NCI-H2196 (cell line): ENCODE measurements around the gene SEMA3A.

Experiments
- DNase-seq: peaks from one replicate; lab custom pipeline; 2025; ENCODE audit not compliant: unreplicated experiment; lab: John Stamatoyannopoulos, UW

The SEMA3A gene

GRCh38 chr7:84113286-84113685 is 81.3 kb downstream of the SEMA3A start:
- DNase-seq: no peak

DNA sequence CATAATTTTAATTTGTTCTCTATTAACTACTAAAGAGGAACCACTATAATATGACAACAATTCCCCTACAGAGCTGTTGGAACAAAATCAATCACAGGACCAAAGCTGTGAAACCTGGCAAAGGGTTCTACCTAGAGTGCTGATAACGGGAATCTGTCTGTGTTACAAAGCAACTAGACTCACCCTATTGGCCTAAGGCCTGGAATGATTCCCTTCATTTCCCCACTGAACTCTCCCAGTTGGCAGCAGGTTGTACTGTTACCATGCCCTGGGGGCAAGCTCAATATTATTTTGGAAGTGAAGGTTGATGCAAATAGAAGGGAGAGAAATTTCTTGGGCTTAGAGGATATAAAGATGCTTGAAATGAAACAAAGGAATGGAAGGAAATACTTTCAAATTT is 81.8 kb downstream of the SEMA3A start:
- no peak for DNase-seq

GRCh38 chr7:84111842-84112241 is 82.7 kb downstream of the SEMA3A start:
- DNase-seq: no peak

GRCh38 chr7:84110400-84110799 is 84.2 kb downstream of the SEMA3A start:
- no peak for DNase-seq

DNA sequence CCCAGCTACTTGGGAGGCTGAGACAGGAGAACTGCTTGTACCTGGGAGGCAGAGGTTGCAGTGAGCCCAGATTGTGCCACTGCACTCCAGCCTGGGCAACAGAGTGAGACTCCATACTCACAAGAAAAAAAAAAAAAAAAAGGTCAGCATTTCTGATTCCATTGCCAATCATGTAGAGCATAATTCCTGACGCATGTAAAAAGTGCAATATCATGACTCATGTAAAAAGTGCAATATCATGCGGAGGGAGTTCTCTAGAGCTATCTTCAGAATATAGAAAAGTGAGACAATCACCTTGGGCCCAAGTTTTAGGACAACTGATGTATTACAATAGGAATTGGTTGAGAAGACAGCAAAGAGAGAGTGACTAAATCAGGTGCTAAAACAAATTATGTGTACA is 85.8 kb downstream of the SEMA3A start:
- DNase-seq: no peak

DNA sequence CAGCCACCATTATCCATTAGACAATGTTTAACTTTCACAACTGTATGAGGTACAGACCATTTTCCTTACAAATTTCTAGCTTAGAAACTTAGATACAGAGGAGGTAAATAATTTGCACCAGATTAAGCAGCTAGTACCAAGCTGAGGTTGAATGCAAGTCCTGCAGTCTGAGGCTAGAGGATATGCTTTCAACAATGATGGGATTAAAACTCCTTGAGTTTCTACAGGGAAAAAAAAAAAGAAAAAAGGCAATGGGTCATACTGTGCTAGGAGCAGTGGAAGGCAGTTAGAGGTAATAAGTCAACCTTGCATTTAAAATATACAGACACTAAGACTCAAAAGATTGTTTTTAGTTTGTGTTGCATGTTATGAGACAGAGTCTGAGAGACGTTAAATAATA is 86.5 kb downstream of the SEMA3A start:
- no peak for DNase-seq

DNA sequence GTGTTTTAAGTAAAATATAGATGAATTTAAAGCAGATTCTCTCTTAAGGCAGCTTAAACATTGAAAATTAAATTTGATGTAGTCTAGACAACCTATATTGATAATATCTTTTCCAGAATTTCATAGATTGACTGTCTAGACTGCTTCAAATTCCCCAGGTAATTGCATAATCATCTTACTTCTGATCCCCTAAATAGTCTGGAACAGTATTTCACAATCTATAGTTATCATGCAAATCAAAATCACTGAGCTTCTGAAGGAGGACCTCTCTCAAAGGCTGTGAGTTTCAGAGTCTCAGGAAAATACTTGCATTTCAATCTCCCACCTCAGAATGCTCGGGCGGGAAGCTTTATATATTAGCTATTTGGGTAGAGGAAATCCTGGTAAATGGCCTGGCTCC is 87.3 kb downstream of the SEMA3A start:
- DNase-seq: no peak

- no peak for DNase-seq
Observed at GRCh38 chr7:84106291-84106690, 88.3 kb downstream of the SEMA3A start.

- DNase-seq: no peak
Observed at GRCh38 chr7:84105586-84105985, 89.0 kb downstream of the SEMA3A start.

DNA sequence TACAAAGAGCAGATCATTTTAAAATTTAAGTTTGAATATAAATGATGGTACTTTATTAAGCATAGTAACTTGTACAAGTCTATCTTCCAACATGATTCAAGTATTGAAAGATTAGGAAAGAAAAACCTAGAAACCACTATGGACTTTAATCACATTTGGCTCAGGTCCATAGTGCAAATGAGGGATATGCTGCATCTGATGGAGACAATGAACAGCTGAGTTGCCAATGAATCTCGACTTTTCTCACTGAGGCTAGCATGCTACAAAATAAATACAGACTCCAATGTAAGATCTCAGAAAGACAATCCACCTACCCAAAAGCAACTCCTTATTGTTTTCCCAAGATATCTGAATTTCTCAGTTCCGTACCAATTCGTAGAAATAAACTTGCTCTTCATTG is 89.8 kb downstream of the SEMA3A start:
- no peak for DNase-seq

- DNase-seq: no peak
Observed at GRCh38 chr7:84102213-84102612, 92.4 kb downstream of the SEMA3A start.

DNA sequence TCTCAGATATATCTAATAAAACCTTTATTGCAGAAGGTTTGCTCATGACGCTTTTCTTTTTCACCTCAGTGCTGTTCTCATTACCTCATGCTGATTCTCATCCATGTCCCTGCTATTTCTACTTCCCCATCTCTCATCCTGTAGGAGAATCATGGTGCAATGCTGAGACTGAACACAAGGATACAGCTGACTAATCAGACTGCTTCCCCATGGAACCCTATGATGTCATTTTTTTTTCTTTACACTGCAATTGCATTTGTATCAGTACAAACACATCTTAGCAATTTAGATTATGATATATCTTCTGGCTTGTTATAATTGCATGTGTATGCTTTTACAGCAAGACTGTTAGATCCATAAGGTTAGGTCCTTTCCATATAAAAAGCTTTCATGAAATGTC is 93.7 kb downstream of the SEMA3A start:
- DNase-seq: no peak

- no peak for DNase-seq
Observed at GRCh38 chr7:84095971-84096370, 98.6 kb downstream of the SEMA3A start.

GRCh38 chr7:84092207-84092606 is 102.4 kb downstream of the SEMA3A start:
- DNase-seq: no peak

DNA sequence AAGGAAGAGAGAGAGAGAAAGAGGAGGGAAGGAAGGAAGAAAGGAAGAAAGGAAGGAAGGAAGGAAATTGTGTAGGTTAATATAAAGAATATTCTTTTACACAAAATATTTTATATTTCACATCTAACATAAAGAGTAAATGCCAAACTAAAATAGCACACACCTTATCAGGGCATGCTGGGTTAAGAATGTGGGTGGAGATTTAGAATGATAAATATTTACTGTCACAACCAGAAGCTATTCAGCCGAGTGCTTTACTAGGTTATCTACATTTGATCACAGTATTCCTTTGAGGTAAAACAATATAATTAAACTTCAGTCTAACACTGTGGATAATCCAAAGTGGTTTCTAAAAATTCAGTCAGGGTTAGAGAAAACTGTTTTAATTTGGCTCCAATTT is 103.3 kb downstream of the SEMA3A start:
- no peak for DNase-seq

GRCh38 chr7:84088802-84089201 is 105.8 kb downstream of the SEMA3A start:
- DNase-seq: no peak

GRCh38 chr7:84085998-84086397 is 108.6 kb downstream of the SEMA3A start:
- DNase-seq: no peak

GRCh38 chr7:84085147-84085546 is 109.4 kb downstream of the SEMA3A start:
- DNase-seq: no peak

GRCh38 chr7:84083846-84084245 is 110.7 kb downstream of the SEMA3A start:
- DNase-seq: no peak

DNA sequence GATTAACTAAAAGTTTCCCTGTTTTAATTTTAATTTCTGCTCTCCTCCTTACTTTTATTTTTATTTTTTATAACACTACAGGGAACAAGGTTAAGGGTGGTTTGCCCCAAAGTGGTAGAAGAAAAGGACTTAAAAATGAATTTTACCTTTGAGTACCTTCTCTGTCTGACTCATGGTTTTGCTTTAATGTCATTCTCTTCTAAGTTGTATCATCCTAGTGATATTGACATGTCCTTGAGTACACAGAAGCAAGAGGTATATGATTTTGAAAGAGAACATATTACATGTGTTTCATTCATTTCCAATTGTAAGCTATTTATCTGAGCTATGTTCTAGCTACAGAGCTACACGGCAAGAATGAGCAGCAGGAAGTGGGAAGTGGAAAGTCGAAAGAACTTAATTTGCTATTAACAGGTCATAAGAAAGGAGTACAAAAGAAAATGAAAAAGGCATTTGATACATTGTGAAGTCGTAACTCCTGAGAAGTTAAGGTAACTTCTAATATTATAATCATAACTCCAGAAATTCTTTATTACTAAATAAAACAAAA is 112.5 kb downstream of the SEMA3A start:
- no peak for DNase-seq

- DNase-seq: no peak
Observed at GRCh38 chr7:84077336-84077735, 117.3 kb downstream of the SEMA3A start.

GRCh38 chr7:84076219-84076618 is 118.4 kb downstream of the SEMA3A start:
- no peak for DNase-seq

DNA sequence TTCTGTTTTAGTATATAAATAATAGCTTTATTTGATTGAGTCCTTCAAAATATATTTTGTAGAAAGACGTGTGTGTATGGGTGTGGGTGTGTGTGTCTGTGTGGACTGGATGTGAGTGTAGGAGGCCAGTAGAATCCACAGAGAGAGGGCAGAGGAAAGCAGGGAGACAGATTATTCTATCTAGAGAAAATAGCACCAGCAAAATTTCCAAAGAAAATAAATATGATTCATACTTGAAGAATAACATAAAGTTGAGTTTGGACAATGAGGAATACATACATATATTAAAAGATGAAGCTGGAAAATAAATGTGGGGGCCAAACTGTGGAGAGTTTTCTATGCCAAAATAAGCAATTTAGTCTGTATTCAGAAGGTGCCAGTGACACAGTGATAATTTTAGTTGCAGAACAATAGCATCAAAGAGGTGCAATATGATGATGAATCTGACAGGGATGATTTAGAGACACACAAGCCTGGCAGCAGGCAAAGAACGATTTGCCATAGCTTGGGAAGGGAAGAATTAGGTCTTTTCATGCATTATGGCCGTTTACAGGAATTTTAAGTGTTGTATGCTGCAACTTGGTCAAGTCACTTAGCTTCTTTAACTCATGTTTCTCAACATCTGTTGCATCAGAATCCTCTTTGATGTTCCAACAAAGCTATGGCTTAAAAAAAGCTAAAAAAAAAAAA is 121.3 kb downstream of the SEMA3A start:
- DNase-seq: no peak
